Activated CD4-positive, alpha-beta T cell treated with anti-CD3 and anti-CD28 coated beads for 1 hour (primary cell): ENCODE measurements around the gene TARS2.

ENCODE experiments used
- DNase-seq: peaks from one replicate; pipeline ENCODE4 v3.0.0-alpha.2; 2020

Gene TARS2

GRCh38 chr1:150543500-150544143 is 56.4 kb downstream of the TARS2 start:
- no peak for DNase-seq

GRCh38 chr1:150544204-150544603 is 57.0 kb downstream of the TARS2 start:
- DNase-seq: no peak

DNA sequence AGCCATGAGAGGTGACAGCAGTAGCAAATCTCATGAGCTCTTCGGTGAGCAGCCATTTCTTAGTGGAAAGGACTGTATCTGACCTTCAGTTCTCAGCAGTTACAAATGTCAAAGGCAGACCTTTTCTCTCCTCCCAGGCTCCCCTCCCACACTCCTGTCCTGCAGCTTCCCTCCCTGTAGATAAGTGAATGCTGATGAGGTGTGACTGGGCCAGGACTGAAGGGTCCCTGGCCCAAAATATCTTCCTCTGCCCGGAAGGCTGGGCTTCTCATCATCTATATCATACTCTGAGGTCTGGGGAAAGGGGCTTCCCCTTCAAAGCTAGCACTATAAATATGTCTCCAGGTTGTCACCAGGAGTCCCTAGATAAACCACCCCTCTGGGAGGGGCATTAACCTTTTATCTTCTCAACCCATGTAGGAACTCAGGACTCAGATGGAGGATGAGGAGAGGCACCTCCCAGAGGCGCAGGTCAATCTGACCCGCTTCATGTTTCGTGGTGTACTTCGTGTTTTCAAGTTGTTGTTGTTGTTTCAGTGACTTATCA is 58.3 kb downstream of the TARS2 start:
- no peak for DNase-seq

GRCh38 chr1:150546294-150546937 is 59.2 kb downstream of the TARS2 start:
- DNase-seq: no peak

DNA sequence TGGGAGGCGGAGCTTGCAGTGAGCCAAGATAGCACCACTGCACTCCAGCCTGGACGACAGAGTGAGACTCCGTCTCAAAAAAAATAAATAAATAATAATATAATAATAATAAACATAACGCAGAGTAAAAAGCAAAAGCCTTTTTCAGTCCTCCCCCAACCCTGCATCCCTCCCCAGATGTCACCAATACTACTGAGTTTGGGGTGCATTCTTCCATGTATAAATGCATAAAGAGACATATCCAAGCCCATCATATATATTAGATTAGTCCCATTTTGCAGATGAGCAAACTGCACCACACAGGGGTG is 61.1 kb downstream of the TARS2 start:
- no peak for DNase-seq

GRCh38 chr1:150548632-150549495 is 61.6 kb downstream of the TARS2 start, which contains the start of gene ADAMTSL4:
TSS of gene ADAMTSL4 (plus strand) at chr1:150549408. CDS start at chr1:150552289, 2,881 bp downstream.
- DNase-seq: peak; percentile 31

- DNase-seq: no peak
Observed at GRCh38 chr1:150549496-150550221, 62.4 kb downstream of the TARS2 start.

DNA sequence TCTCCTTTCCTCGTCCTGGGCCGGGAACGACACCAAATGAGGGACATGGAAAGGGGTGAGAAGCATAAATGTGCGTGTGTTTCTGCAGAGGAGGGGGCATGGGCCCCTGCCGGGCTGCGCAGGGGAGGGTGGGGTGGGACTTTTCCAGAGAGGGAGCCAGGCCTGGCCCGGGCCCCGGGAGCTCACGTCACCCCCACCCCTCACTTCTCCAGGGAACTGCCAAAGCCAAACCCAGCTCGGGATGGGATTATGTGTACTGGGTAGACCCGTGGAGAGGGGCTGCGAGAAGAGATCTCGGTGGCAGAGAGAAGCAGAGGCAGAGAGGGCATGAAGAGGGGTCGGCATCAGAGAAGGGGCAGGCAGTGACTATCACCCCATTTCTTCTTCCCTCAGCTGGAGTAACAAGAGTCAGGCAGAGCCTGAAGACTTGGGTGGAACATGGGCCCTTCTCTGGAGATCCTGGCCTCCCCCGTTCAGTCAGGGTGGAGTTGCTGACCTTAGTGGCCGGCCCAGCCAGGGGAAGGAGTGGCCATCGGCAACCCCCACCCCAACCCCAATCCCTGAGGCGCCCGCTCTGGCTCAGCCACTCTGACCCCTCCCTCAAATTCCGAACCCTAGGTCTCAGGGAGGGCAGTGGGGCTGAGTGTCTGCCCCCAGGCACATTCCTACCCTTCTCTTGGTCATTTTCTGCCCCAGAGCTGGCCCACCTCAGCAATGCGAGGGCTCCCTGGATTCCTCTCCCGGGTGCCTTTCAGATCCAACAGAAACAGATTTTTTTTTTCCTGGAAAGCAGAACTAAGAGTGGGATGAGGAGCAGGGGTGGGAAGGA is 63.2 kb downstream of the TARS2 start:
- DNase-seq: no peak

DNA sequence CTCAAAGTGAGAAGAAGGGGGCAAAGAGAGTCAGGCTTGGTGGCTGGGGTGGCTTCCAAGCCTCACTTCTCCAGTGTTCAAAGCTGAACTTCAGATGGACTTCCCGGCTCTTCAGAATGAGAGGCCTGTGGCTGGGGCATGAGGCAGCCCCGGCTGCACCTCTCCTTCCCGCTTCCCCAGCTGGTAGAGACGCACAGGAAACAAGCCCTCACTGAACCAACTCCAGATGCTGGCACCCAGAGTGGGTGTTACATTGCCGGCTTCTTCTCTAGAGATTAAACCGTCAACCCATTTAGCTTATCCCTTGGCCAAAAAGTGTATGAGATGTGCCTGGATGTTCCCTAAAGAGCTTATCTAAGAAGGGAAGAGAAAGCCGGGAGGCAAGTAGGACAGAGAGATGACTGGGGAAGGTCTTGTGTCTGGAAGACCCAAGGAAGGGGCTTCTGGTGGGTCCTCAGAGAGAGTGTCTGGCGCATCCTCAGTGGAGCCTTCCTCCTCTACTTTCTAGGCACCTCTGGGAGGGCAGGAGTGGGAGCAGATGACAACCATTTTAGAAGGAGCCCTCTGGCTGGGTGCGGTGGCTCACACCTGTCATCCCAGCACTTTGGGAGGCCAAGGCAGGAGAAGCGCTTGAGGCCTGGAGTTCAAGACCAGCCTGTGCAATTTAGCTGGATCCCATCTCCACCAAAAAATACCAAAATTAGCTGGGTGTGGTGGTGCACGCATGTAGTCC is 64.0 kb downstream of the TARS2 start:
- DNase-seq: no peak

DNA sequence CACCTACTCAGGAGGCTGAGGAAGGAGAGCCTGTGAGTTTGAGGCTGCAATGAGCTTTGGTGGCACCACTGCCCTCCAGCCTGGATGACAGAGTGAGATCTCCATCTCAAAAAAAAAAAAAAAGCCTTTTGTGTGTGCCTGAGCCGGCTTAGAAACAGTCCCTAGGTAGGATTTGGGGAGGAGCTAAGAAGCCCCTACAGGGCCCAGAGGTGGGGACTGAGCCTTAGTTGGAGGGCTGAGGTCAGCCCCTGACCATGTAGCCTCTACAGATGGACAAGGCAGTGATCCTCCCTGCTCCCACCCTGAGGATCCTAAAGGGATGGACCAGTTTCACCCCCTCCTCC is 64.5 kb downstream of the TARS2 start:
- no peak for DNase-seq

GRCh38 chr1:150552128-150552910 is 65.1 kb downstream of the TARS2 start:
- no peak for DNase-seq

GRCh38 chr1:150552911-150553289 is 65.7 kb downstream of the TARS2 start:
- DNase-seq: no peak

- DNase-seq: no peak
Observed at GRCh38 chr1:150553392-150554085, 66.3 kb downstream of the TARS2 start.

DNA sequence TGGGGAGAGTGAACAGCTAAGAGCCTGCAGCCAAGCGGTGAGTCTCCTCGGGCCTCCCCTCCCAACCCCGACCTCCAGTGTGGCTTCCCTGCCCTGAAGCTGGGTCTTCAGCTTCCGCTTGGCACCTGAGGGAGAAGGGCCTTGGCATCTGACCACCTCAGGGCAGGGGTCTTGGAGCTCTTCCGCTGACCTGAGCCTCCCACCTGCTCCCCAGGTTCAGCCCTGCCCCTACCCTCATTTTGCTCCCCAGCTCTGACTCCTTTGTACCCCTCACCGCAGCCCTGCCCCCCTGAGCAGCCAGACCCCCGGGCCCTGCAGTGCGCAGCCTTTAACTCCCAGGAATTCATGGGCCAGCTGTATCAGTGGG is 66.8 kb downstream of the TARS2 start:
- DNase-seq: no peak

- no peak for DNase-seq
Observed at GRCh38 chr1:150555198-150555970, 68.2 kb downstream of the TARS2 start.

GRCh38 chr1:150555971-150556865 is 69.0 kb downstream of the TARS2 start:
- no peak for DNase-seq

DNA sequence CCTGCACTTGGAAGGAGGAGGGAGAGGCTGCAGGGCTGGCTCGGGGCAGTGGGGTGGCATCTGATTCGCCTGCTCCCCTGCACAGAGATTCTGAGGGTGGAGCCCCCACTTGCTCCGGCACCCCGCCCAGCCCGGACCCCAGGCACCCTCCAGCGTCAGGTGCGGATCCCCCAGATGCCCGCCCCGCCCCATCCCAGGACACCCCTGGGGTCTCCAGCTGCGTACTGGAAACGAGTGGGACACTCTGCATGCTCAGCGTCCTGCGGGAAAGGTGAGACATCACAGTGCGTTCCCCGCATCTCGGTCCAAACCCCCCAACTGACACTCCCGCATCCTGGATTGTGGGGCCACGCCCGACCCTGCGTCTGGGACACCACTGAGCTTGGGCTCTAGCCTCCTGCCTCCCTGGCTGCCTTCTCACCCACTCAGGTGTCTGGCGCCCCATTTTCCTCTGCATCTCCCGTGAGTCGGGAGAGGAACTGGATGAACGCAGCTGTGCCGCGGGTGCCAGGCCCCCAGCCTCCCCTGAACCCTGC is 69.9 kb downstream of the TARS2 start:
- DNase-seq: no peak
